Astrocyte of the cerebellum (primary cell): ENCODE data around the gene TGM1.
A peak's percentile ranks its signal among the peaks of the same experiment; 100 is the strongest.
"Not testable (repeated sequence)": the region's sequence is repeated elsewhere in the genome, so short reads cannot be mapped to it uniquely, and the experiment has no call there.

Experiments
- DNase-seq: peaks from one replicate; pipeline ENCODE4 v3.0.0-alpha.2; 2011; ENCODE audit warnings: low read depth
- H3K4me3 ChIP-seq: 2 replicates; pipeline ENCODE4 v1.5.1; 2011; ENCODE audit warnings: mild to moderate bottlenecking, low read depth, low read length, moderate library complexity
- in situ Hi-C: cut with HindIII; loops from 2 replicates; pipeline ENCODE4 v1.10.0; 2017; ENCODE audit warnings: low sequenced_read_pairs
- TF ChIP-seq, protein P1 (sequence below): IDR thresholded peaks from 2 replicates; pipeline ENCODE4 v1.5.1; 2012; ENCODE audit warnings: low read length, low read depth, moderate library complexity, mild to moderate bottlenecking; ENCODE audit errors: missing control alignments

The TGM1 gene

DNA sequence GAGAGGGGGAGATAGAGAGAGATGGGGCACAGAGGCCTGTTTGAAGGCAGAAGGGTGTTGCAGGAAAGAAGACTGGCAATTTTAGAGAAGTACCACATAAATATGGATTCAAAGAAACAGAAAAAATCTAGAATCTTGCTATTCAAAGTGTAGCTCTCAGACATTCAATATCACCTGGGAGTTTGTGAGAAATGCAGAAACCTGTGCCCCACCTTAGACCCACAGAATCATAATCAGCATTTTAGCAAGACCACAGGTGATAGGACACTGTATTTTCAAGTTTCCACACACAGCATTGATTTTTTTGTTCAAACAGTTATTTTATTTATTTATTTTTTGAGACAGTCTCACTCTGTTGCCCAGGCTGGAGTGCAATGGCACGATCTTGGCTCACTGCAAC, 34.1 kb downstream of the TGM1 start:
- DNase-seq: no peak
- no peak overlapping the region for H3K4me3 ChIP-seq
- TF ChIP-seq, protein P1, sequence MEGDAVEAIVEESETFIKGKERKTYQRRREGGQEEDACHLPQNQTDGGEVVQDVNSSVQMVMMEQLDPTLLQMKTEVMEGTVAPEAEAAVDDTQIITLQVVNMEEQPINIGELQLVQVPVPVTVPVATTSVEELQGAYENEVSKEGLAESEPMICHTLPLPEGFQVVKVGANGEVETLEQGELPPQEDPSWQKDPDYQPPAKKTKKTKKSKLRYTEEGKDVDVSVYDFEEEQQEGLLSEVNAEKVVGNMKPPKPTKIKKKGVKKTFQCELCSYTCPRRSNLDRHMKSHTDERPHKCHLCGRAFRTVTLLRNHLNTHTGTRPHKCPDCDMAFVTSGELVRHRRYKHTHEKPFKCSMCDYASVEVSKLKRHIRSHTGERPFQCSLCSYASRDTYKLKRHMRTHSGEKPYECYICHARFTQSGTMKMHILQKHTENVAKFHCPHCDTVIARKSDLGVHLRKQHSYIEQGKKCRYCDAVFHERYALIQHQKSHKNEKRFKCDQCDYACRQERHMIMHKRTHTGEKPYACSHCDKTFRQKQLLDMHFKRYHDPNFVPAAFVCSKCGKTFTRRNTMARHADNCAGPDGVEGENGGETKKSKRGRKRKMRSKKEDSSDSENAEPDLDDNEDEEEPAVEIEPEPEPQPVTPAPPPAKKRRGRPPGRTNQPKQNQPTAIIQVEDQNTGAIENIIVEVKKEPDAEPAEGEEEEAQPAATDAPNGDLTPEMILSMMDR: no peak
- in situ Hi-C loops: no loop called here

DNA sequence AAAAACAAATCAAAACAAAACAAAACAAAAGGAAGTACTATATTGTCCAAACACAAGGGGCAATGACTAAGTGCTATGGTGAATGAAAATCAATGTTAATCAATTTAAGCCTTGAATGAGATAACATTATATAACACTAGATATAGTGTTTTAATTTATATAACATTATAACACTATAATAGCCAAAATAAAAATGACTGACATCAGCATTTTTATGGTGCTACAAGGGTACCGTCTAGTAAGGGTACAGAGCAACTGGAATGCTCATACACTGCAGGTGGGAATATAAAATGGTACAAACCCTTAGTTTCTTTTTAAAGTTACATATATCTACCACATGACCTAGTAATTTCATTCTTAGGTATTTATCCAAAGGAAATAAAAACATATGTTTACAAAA, 36.5 kb downstream of the TGM1 start:
- in situ Hi-C loops: no loop called here
- no peak overlapping the region for H3K4me3 ChIP-seq
- DNase-seq: no peak
- TF ChIP-seq, protein P1: no peak

DNA sequence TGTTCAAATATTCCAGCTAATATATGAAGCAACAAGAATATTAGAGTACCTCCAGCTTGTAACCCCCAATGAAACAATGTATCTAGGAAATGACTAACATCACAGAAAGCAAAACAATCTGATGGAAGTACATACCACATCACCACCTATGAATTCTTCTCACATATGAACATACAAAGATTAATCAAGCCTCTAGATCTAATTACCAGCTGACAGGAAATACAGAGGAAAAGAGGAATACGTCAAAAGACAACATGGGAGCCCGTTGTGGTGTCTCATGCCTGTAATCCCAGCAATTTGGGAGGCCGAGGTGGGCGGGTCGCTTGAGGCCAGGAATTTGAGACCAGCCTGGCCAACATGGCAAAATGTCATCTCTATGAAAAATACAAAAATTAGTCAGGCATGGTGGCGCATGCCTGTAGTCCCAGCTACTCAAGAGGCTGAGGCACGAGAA, 38.3 kb downstream of the TGM1 start:
- peak; percentile 66 for DNase-seq
- TF ChIP-seq, protein P1: no peak
- in situ Hi-C loops: no loop called here
- no peak overlapping the region for H3K4me3 ChIP-seq

DNA sequence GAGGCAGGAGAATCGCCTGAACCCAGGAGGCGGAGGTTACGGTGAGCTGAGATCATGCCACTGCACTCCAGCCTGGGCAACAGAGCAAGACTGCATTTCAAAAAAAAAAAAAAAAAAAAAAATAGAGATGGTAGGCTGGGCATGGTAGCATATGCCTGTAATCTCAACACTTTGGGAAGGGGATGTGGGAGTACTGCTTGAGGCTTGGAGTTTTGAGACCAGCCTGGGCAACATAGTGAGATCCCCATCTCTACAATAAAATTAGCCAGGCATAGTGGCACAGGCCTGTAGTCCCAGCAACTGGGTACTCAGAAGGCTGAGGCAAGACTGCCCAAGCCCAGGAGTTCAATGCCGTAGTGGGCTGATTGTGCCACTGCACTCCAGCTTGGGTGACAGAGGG, 40.0 kb downstream of the TGM1 start:
- H3K4me3 ChIP-seq, in situ Hi-C loops, DNase-seq: not testable (repeated sequence)

DNA sequence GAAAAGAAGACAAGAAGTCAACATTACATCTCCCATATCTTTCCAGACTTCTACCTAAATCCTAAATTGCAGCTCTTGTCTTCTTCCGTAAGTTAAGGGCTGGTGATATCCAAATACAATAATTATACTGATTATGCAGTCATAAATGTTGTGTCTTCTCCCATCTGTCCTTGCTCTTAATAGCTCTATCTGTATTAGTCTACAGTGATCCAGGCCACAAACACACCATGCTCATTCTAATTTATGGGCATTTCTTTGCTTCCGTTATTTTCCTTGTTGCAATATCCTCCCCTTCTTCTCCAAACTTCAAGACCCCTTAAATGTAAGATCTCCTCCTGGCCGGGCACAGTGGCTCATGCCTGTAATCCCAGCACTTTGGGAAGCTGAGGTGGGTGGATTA, 43.5 kb downstream of the TGM1 start:
- no peak for DNase-seq
- in situ Hi-C loops: no loop called here
- no peak overlapping the region for H3K4me3 ChIP-seq
- TF ChIP-seq, protein P1: no peak

DNA sequence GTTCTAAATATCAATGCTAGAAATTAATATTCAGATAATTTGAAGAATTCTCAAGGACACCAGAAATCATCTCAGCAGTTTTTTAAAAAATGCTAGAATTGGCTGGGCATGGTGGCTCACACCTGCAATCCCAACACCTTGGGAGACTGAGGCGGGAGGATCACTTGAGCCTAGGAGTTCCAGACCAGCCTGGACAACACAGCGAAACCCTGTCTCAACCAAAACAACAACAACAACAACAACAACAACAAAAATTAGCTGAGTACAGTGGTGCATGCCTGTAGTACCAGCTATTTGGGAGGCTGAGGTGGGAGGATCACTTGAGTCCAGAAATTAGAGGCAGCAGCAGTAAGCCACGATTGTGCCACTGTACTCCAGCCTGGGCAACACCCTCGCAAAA, 43.9 kb downstream of the TGM1 start:
- in situ Hi-C loops: no loop called here
- DNase-seq: no peak

DNA sequence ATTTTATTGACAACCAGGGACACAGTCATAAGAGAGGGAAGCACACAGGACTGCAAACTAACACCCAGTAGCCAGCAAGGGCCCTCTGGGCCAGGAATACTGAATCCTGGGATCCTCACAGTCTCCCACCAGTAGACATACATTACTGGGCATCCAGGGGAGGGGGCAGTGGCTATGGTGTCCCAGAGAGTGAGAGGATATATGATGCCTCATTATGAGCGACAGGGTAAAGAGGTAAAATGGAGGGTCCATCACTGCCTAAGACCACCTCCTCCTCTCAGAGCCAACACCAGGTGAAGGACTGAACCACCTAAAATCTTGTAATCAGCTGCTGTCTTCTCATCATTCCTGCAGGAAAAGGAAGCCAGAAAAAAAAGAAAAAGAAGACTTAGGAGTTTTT, 46.1 kb downstream of the TGM1 start:
- in situ Hi-C loops, DNase-seq: not testable (repeated sequence)

More for the DNA sequence above, 43.9 kb downstream of the TGM1 start:
- no peak overlapping the region for H3K4me3 ChIP-seq
- TF ChIP-seq, protein P1: no peak

DNA sequence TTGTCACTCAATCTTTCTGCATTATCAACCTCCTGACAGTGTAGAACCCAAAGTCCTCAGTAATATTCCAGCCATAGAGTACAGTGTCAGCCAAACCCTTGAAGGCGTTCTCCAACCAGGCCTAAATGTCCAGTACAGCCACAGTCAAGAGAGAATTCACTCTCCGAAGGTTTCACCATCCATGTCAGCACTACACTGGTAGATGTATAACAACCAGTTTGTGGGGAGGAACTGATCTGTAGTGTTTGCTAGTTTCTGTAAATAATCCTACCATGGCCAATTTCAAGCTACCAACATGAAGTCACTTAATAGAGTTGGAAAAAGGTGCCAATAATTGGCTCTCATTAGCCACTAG, 46.7 kb downstream of the TGM1 start:
- in situ Hi-C loops: no loop called here
- TF ChIP-seq, protein P1: no peak
- DNase-seq: no peak
- H3K4me3 ChIP-seq: peak overlapping the region; percentile 88

More for the DNA sequence above, 46.1 kb downstream of the TGM1 start:
- H3K4me3 ChIP-seq: not testable (repeated sequence)
